Kidney capillary endothelial cell (primary cell): Measurements from ENCODE around the gene TTC34.
A peak's percentile ranks its signal among the peaks of the same experiment; 100 is the strongest.

Experiments
- DNase-seq: peaks from one replicate; pipeline ENCODE4 v3.0.0-alpha.2; 2018; ENCODE audit warnings: low spot score

Gene TTC34, protein sequence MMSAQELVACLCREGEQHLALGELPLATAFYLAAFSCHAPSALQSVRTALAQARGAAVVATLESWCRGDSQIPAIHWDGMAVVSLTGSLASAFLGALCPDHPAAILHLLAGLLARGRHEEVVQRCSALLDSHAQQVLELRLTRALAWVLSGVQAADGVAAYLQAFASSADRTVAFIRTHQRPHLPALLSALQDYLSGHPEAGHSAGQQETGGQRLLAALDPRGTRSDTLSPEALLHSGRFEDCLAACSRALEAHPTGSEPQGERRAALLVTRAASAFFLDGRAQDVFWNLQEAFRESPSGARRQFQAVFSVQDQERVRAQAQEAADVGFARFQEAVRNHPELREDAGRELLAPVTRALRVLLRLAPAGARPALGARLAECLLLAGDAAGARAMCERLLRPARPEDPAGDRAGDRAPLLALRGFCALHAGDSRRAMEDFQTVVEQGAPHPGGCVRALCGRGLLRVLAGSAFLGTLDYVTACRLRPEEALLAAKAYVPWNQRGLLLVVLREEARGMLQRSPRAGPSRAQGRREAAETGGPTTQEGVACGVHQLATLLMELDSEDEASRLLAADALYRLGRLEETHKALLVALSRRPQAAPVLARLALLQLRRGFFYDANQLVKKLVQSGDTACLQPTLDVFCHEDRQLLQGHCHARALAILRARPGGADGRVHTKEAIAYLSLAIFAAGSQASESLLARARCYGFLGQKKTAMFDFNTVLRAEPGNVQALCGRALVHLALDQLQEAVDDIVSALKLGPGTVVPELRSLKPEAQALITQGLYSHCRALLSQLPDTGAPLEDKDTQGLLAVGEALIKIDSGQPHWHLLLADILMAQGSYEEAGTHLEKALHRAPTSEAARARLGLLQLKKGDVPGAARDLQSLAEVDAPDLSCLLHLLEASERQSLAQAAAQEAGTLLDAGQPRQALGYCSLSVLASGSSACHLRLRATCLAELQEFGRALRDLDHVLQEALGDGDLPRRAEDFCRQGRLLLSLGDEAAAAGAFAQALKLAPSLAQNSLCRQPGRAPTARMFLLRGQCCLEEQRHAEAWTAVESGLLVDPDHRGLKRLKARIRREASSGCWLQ

DNA sequence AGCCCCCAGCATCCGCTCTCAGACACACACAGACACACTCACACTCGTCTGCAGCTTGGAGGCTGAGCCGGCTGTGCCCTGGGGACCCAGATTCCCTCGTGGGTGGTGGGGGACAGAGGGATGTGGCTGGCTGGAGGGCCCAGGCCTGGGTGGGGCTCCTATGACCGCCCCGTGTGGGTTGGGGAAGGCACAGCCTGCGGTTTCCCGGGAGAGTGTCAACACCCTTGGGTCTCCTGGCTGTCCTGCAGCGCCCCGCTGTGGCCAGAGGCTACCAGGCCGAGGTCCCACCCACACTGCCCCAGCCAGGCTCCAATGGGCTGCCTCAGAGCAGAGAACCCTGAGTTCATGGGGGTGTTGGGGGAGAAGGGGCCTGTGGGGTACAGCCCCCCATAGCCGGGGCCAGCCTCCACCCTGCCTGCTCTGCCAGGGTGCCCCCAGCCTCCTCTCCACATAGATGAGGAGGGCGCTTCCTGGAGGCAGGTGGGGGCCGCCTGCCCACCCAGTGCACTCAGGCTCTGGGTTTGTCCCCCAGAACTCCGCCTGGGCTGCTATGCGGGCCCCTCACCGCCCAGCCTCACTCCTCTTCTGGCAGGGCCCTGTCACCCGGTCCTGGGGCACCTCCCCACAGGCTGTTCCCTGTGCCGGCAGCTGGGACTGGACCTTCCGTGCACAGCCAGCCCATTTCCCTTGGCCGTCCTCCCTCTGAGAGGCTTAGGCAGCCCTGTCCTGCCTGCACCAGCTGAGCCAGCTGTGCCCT is at the start of gene TTC34:
TSS of gene TTC34 (minus strand) at position 159 of the 757 bp plus-strand sequence. CDS start 866 bp downstream, outside the sequence.
- peak; percentile 21 for DNase-seq

DNA sequence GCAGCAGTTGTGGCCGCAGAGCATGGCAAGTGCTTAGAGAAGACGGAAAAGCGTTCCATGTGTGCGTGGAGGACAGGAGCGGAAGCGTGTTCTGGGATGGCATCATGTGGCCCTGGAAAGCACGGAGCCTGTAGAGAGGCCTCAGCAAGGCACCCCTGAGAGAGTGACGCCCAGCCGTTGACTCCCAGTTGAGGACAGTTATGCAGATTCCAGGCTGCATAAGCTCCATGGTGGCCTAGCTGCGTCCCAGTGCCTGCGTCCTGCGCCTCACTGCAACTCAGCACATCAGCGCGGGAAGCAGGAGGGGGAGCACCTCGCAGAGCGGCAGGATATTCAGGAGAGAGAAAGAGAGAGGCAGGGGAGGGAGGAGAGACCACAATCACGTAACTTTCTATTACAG is 49.0 kb upstream of the TTC34 start:
- DNase-seq = no peak

DNA sequence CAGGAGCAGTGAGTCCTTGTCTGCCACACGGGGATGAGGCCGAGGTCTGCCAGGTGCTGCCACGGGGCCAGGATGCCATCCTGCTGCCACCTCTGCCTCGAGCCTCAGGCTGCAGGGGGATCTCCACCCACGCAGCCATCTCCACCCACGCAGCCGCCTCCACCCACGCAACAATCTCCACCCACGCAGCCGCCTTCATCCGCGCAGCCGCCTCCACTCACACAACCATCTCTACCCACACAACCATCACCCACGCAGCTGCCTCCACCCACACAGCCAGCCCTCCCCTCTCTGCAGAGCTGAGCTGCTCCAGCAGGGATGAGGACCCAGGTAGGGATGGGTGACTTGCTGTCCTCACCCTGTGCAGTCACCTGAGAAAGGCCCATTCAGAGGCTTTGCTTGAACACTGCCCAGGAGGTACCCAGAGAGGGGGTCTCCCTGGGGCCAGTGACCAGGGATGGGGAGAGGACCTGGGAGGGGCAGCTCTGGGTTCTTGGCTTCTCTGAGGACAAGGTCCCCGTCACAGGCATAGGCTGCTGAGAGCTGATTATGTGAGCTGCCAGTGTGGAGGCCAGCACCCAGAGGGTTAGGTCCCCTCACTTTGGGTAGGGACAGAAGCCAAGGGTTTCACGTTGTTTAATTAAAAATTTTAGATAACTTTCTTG is 46.6 kb upstream of the TTC34 start:
- no peak for DNase-seq

DNA sequence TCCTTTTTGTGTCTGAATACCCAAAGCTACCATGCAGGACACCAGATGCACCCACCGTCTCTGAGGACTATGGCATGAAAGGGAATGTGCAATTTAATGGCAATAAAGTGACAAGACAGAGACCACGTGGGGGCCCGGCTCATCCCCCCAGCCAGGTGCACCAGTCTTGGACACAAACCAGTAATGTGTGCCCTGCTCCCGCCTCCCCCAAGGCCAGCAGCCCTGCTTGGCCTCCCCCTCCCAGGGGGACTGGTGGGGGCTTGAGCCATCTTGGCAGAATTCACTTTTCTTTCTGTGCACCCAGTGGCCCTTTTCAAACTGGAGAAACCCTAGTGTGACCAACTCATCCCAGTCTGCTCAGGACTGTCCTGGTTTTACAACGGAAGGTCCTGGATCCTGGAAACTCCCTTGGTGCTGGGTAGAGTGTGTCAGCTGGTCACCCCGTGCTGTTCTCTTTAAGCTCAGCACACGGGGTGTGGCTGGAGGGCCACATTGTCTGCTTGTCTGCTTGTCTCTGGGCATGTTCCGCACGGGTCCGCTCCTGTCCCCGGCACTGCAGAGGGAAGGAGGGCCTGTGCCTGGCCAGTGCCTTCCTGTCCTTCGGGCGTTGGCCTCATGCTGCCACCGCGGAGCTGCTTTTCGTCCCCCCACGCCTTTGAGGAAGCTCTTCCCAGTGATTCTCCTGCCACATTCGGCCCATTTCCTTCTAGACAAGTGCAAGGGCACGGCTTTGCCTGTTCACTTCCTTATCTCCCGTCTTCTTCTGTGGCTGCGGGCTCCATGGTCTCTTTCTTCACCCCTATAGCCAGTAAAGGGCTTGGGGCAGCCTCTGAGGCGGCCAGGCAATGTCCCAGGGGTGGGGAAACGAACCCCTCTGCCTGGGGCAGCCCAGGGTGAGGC is 45.8 kb upstream of the TTC34 start:
- no peak for DNase-seq

DNA sequence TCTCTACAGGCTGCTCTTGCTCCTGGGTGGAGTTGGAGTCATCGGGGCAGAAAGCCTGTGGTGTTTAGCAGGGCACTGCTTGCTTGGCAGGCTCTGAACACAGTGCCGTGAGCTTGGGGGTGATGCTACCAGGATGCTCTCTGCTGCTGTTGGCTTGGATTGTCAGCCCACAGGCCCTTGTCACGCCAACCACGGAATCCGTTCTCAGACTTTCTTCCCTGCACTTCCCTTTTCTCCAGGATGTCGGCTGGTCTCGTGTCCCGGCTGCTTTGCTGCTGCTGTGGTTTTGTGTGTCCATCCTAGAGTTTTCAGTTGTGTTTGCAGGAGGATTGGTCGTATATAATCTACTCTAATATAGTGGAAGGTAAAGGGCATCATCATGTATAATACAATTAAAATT is 44.4 kb upstream of the TTC34 start:
- no peak for DNase-seq

DNA sequence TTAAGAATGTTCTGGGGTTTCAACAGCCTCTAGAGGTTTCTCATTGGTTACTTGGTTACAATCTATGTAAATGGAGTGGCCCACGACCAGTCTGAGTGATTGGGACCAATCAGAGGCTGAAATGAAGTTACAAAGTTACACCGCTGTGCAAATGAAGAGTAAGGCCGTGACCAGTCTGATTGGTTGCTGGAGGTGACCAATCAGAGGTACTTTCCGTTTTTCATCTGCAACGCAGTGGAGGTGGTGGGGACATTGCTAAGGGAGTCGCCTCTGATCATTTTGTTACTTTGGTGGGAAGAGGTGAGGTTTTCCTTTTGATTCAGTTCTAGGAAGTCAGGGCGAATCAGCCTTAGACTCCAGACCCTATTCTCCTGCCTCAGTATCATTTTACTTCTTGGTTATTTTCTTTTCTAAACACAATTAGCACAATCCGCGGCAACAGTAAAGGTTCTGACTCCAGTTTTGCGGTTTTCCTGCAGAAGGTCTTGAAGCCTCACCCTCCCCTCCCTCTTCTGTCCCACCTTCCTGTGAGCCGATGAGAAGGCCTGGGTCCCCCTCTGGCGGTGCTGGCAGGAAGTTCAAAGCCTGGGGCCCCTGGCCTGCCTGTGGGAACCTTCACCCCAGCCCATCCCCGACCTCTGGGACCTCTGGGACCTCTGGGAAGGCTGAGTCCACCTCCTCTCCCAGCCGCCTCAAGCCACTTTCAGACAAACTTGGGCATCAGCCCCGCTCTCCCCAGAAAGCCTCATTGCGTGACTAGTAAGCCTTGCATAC is 38.7 kb upstream of the TTC34 start:
- DNase-seq = no peak

DNA sequence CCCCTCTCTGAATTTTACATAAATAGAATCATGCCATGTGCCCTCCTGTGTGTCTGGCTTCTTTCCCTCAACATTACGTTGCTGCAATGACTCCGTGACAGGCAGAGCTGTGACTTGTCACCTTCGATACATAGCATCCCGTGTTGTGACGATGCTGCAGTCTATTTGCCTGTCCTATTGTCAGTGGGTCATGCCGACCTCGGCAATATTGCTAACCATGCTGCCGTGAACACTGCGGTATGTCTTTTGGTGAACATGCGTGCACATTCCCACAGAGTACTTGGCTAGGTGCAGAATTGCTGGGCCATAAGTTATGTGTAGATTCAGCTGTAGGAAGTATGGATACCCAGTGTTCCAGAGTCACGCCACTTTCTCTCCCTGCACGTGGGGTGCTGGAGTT is 36.3 kb upstream of the TTC34 start:
- DNase-seq = no peak

DNA sequence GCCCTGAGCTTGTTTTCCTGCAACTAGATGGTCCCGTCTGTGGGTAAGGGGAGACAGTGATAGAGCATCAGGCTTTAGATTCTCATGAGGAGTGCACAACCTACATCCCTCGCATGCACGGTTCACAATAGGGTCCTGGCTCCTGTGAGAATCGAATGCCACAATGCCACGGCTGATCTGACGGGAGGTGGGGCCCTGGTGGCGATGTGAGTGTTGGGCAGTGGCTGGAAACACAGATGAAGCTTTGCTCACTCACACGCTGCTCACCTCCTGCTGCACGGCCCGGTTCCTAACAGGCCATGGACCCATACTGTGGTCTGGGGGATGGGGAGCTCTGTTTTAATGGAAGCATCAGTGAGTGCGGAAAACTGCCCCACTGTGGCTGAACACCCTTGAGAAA is 35.8 kb upstream of the TTC34 start:
- no peak for DNase-seq

DNA sequence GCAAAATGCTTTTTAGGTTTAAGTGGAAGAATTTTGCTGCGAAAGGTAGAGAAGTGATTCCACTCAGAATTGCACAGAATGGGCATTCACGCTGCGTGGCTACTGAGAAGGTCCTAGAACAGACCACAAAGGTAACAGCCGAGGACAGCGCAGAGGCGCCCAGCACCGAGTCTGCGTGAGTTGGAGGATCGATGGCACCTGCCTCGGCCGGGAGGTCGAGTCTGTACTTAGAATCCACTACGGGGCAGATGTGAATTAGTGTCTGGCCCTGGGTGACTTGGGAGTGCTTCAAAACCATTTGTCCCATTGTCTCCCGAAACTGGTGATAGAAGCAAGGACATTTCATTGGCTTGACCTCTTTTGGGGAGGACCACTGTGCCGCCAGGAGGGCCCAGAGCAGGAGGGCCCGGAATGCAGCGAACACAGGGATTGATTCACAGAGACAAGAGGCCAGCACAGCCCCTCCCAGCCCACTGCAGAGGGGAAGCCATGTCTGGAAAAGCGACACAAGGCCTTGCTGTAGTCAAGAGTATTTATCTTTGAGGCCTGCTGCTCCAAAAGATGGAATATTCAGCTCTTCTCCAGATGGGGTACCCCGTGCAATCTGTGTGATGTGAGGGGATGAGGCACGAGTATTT is 35.0 kb upstream of the TTC34 start:
- no peak for DNase-seq

DNA sequence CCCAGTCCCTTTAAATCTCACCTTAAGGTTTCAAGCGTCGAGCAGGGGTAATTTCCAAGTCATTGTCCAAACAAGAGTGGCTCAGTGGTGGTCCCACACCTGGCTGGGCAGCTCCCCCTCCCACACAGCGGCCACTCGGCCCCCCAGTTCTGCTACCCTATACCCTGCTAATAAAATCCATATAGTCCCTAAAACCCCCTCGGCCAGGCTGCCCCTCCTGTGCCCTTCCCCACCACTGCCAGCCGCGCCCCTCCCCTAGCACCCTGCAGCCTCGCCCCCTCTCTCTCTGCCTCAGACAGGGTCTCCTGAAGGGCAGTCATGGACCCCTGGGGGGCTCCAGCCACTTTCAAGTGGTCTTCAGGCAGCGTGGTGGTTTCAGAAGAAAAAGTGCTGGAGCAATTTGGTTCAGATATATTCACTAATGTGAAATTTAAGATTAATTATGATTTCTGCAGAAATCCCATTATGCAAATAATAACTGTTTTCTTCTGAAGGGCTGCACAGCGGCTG is 34.2 kb upstream of the TTC34 start:
- no peak for DNase-seq

DNA sequence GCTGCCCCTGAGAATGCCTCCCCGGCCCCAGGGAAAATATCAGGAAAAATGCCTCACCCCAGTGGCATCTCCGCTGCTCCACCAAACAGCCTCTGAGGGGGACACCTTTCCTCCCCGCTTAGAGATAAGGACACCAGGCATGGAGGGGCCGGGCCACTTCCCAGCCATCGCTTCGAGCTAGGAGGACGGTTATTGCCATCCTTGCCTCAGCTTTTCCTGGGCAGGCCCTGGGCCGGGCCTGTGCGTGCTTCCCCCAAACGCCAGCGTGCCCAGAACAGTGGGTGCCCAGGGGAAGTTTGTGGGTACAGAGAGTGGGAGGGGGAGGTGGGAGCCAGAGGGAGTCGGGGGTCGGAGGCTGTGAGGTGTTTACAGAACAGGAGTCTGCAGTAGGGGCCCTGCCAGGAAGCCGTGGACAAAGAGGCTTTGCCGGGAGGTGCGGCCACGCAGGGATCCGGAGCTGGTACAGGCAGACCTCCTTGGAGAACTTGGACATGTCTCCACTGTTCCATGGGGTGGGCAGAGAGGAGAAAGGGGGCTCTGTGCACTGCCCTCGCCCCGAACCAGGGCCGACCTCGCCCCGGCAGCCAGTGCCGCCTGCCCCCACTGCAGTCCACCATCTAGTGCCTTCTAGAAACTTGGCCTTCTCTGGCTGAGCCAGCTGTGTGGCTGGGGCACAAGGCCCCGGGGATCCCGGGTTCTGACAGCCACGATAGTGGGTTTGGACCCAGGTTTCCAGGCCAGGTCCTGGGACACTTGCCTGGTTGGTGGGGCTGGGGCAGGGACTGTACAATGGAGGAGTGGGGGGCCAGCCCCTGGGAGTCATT is 33.5 kb upstream of the TTC34 start:
- no peak for DNase-seq

DNA sequence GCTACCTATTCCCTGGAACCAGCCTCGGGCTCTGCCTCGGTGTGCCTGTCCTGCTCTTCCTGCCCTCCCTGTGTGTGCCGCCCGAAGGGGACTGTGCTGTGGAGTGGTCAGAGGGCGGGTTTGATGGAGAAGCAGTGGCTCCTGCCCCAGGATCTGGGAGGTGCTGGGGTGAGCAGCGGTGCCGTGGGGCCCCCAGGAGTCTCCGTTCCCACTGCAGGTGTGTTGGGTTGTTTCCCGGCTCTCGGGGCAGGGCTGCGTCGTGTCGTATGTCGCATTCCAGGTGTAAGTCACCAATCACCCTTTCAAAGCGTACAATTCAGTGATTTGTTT is 32.6 kb upstream of the TTC34 start:
- DNase-seq = no peak

DNA sequence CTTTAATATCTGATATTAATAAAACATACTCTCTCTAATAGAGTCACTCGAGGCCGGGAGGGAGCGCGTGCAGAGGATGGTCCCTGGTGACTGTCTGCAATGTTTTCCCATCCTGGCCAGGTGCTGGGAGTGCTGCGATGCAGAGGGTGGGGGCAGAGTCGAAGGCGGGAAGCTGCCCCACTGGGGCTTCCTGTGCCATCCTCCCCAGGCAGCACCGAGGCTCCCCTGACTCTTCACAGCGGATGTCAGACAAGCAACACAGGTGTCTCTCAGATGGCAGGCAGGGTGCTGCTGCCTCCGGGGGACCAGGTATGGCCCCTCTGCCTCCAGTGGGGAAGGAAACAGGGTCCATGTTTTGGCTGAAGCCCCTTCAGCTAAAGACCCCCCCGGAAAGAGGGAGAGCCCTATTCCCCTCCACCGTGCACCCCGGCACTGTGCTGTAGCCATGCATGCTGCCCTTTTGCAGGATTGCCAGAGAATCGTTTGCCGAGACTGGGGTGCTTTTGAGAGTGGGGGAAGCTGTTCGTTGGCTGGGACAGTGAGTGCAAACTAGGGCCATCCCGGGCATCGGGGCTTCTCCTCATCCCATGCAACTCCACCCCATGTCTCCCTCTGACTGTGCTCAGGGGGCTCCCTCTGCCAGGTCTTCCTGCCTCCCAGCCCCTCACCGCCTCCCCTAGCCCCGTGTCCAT is 32.1 kb upstream of the TTC34 start:
- no peak for DNase-seq

DNA sequence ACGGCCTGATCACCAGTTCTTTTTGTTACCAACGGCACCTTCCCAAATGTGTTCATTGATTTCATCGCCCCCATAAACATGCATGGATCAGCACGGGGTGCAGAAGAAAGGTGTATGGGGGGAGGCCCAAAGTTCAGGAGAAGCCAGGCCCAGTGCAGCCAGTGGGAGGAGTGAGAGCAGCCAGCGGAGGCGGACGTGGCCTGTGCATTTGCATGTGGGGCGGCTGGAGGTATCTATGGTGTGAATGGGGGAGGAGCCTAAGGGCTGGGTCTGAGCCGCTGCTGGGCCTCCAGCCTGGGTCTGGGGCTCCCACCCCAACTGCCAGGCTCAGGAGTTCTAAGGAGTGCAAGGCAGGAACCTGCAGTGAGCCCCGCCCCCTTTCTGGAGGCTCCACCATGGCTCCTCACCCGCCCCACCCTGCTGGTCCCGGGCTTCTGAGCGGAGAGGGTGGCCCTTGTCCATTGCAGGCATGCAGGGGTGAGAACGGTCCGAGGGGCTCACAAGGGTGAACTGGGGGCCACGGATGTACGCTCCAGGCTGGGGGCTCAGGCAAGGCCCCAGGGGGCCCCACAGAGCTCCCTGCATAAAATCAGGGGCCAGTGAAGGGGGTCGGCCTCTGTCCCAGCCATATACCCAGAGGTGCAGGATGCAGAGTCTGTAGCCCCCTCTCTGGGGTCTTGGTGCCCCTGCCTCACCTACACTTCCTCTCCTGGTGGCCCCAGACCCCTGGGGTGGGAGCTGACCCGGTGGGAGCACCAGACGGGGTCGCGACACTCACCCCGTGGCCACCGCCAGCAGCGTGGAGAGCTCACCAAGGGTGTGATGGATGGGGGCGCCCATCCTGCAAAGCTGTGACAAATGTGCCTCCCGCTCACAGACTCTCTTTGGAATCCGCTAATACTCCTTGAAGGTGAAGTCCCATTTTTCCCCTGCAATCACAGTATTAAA is 31.3 kb upstream of the TTC34 start:
- DNase-seq = no peak

DNA sequence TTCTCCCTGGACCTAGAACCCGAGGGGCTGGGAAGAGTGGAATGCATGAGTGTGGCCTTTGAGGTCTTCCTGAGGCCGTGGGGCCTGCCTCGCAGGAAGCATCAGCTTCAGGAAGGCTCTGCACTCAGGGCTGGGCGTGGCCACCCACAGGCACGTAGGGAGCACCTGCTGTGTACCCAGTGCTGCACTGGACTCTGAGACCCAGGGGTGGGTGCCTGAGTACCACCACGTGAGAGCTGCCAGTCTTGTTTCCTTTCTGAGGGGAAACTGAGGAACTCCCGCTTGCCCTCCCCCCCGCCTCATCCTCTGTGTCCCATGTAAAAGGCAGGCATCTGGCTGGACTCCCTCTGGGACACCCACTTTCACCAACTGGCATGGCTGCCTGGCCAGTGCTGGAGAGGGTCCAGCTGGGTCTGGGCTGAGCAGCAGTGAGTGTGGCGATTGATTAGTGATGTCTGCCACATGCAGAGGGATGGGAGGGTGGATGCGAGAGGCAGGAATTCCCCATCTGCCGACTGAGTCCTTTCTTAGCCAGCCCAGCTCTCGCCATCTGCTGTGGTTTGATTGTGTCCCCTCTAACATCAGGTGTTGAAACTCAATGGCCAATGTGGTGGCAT is 30.2 kb upstream of the TTC34 start:
- DNase-seq = no peak
